K562 (cell line): ENCODE data around the gene LPIN3. TPM values are rescaled to one million over a fixed set of nuclear protein-coding genes. Genes with fewer than 3 reads are reported as not detected.

ENCODE experiments used
- BCOR ChIP-seq: fragments of 450-650 bp; IDR thresholded peaks from 2 replicates; pipeline ENCODE4 v1.6.1; 2016
- CCAR2 ChIP-seq: fragments of 200-400 bp; formaldehyde crosslinking; IDR thresholded peaks from 2 replicates; pipeline ENCODE4 v1.6.1; 2017; ENCODE audit warnings: mild to moderate bottlenecking, low read depth, low read length
- CREBBP ChIP-seq: IDR thresholded peaks from one replicate; pipeline ENCODE4 v1.6.1; 2012; ENCODE audit warnings: low read depth, mild to moderate bottlenecking, control low read depth, inconsistent platforms, low read length
- CTBP1 ChIP-seq: fragments of 450-650 bp; IDR thresholded peaks from 2 replicates; pipeline ENCODE4 v1.6.1; 2016; ENCODE audit warnings: borderline replicate concordance
- ELF1 ChIP-seq: fragments of 200-800 bp; sonication (Bioruptor generic); IDR thresholded peaks from 2 replicates; pipeline ENCODE4 v1.6.1; 2016; ENCODE audit warnings: missing genetic modification characterization, missing compliant biosample characterization
- GTF2F1 ChIP-seq: IDR thresholded peaks from 2 replicates; pipeline ENCODE4 v1.6.1; 2011; ENCODE audit warnings: low read depth, low read length, improper control_type of control experiment
- GTF3C2 ChIP-seq: IDR thresholded peaks from 3 replicates; pipeline ENCODE4 v1.6.1; 2011; ENCODE audit warnings: borderline replicate concordance, mild to moderate bottlenecking, moderate library complexity; ENCODE audit not compliant: insufficient read length; ENCODE audit errors: extremely low read depth
- ILK ChIP-seq: fragments of 450-650 bp; IDR thresholded peaks from 2 replicates; pipeline ENCODE4 v1.6.1; 2016; ENCODE audit warnings: missing genetic modification characterization, low read depth, mild to moderate bottlenecking, missing compliant biosample characterization, moderate library complexity, borderline replicate concordance
- MED1 ChIP-seq: sonication (generic); formaldehyde crosslinking; IDR thresholded peaks from 2 replicates; pipeline ENCODE4 v1.8.1; 2023; ENCODE audit warnings: missing genetic modification reagents, borderline replicate concordance
- NCOA1 ChIP-seq: fragments of 450-650 bp; IDR thresholded peaks from 2 replicates; pipeline ENCODE4 v1.6.1; 2016; ENCODE audit warnings: low read depth
- NEUROD1 ChIP-seq: fragments of 150-350 bp; IDR thresholded peaks from 2 replicates; pipeline ENCODE4 v1.6.1; 2014; ENCODE audit warnings: borderline replicate concordance, low read length, low read depth; ENCODE audit not compliant: partially characterized antibody
- NR4A1 ChIP-seq, 2 experiments: fragments of 250-450 bp in 1 of 2; fragments of 450-650 bp in 1 of 2; sonication (Bioruptor Pico) in 1 of 2; IDR thresholded peaks; 2 replicates each; pipeline versions ENCODE4 v1.4.0 to v1.6.1; 2016 to 2020; ENCODE audit warnings: mild to moderate bottlenecking in 2 of 2, missing compliant biosample characterization in 1 of 2, missing genetic modification characterization in 1 of 2, moderate library complexity in 1 of 2
- POLR2A ChIP-seq: fragments of 450-650 bp; conservative IDR thresholded peaks from 2 replicates; pipeline ENCODE4 v1.6.1; 2016
- POLR2G ChIP-seq: fragments of 200-400 bp; formaldehyde crosslinking; IDR thresholded peaks from 2 replicates; pipeline ENCODE4 v1.6.1; 2017; ENCODE audit warnings: low read depth, mild to moderate bottlenecking, antibody characterized with exemption, low read length, moderate library complexity
- POLR2H ChIP-seq: IDR thresholded peaks from 2 replicates; pipeline ENCODE4 v1.6.1; 2016; ENCODE audit warnings: missing genetic modification characterization, low read depth, mild to moderate bottlenecking, control low read depth, missing compliant biosample characterization, moderate library complexity
- RBBP5 ChIP-seq: fragments of 200-600 bp; sonication (generic); IDR thresholded peaks from 2 replicates; pipeline ENCODE4 v1.6.1; 2012; ENCODE audit warnings: borderline replicate concordance, mild to moderate bottlenecking, low read length, control low read depth, inconsistent platforms; ENCODE audit not compliant: insufficient read depth, poor library complexity, severe bottlenecking
- RCOR1 ChIP-seq, 2 experiments: IDR thresholded peaks; 2 replicates each; pipeline ENCODE4 v1.6.1; 2012; ENCODE audit warnings: low read depth in 2 of 2, low read length in 2 of 2, borderline replicate concordance in 1 of 2, improper control_type of control experiment in 1 of 2
- SIN3A ChIP-seq, 2 experiments: fragments of 150-350 bp in 1 of 2; IDR thresholded peaks; 2 replicates each; pipeline ENCODE4 v1.6.1; 2011 to 2016; ENCODE audit warnings: borderline replicate concordance in 2 of 2, low read depth in 2 of 2, low read length in 2 of 2, mild to moderate bottlenecking in 2 of 2, moderate library complexity in 2 of 2; ENCODE audit not compliant: control insufficient read depth in 1 of 2
- SMAD2 ChIP-seq: fragments of 150-350 bp; IDR thresholded peaks from 2 replicates; pipeline ENCODE4 v1.6.1; 2014; ENCODE audit warnings: low read depth, mild to moderate bottlenecking, low read length
- TAF1 ChIP-seq: IDR thresholded peaks from 2 replicates; pipeline ENCODE4 v1.6.1; 2011; ENCODE audit warnings: mild to moderate bottlenecking, low read length, moderate library complexity; ENCODE audit not compliant: insufficient read depth, control insufficient read depth, severe bottlenecking; ENCODE audit errors: extremely low read depth
- ZBTB34 ChIP-seq: fragments of 250-450 bp; sonication (Bioruptor Pico); IDR thresholded peaks from 2 replicates; pipeline ENCODE4 v1.8.0; 2021; ENCODE audit warnings: mild to moderate bottlenecking, moderate library complexity
- ZNF384 ChIP-seq: IDR thresholded peaks from 2 replicates; pipeline ENCODE4 v1.6.1; 2012; ENCODE audit warnings: low read depth, low read length, improper control_type of control experiment
- ZNF668 ChIP-seq: fragments of 250-450 bp; sonication (Bioruptor Pico); IDR thresholded peaks from 2 replicates; pipeline ENCODE4 v1.8.0; 2022; ENCODE audit warnings: mild to moderate bottlenecking, inconsistent platforms
- ZNF766 ChIP-seq: fragments of 200-800 bp; sonication (Bioruptor generic); conservative IDR thresholded peaks from 2 replicates; pipeline ENCODE4 v1.6.1; 2016; ENCODE audit warnings: missing genetic modification characterization, missing compliant biosample characterization
- polyA plus RNA-seq, 8 experiments: library from polyadenylated mRNA; depleted of rRNA in 4 of 8; stranded (reverse) in 5 of 8; unstranded in 3 of 8; fragments of >200 nt; fragmentation: Nextera tagmentation in 2 of 8; fragmentation: Illumina TruSeq in 1 of 8; extraction: Ambion mirVana in 2 of 8; extraction: Trizol in 1 of 8; gene quantifications; 2 replicates each; pipeline versions ENCODE4 v1.2.1 to v1.2.3, GENCODE V29; 2011 to 2014; ENCODE audit warnings: inconsistent platforms in 1 of 8, missing spikeins in 1 of 8
- total RNA-seq, 7 experiments: library from RNA; depleted of rRNA in 6 of 7; stranded (reverse); fragments of >200 nt in 6 of 7; fragmentation: Illumina TruSeq in 2 of 7; extraction: Trizol in 2 of 7; gene quantifications; 2 replicates each; pipeline versions ENCODE4 v1.2.1 to v1.2.3, GENCODE V29; 2011 to 2021; ENCODE audit warnings: low replicate concordance in 1 of 7

Gene LPIN3
- total and polyA plus RNA-seq, 9 of the 15 experiments (the other 6 are each of a cell fraction or from before 2014, with no cell fraction given), result 2.2 to 10.4 (median 5.9) TPM

GRCh38 chr20:41340327-41341055 is at the start of gene LPIN3 (continued):
- TF ChIP-seq NR4A1 (CRISPR knock-in tag; IDR thresholded peaks at IDR 0.05) (no peak), NR4A1 (tag; IDR thresholded peaks at IDR 0.05) (no peak), CTBP1 (peak; percentile 56; the same call in 1 of the 2 replicates), RBBP5 (no peak), CREBBP (no peak), ZNF384 (no peak), POLR2G (peak; percentile 88), TAF1 (peak; percentile 45), SIN3A (IDR thresholded peaks at IDR 0.05; ENCODE audit: borderline replicate concordance in 2 of 2, control insufficient read depth in 1 of 2, low read depth in 2 of 2, low read length in 2 of 2) (no peak; a peak in 1 of 4 replicates), POLR2A (peak; percentile 74), CCAR2 (no peak), BCOR (no peak), POLR2H (tag) (no peak), NCOA1 (no peak), GTF2F1 (no peak), ILK (no peak), SMAD2 (no peak), ZNF766 (CRISPR knock-in tag) (0 out of 2 replicates have a peak, but pooled peaks have one; percentile 16), ZNF668 (no peak), NEUROD1 (peak; percentile 39), ZBTB34 (CRISPR knock-in tag) (no peak), RCOR1 (IDR thresholded peaks at IDR 0.05; ENCODE audit: borderline replicate concordance in 1 of 2, low read depth in 2 of 2, low read length in 2 of 2) (peak in 1 of 2 experiments; percentile 13; a peak in 1 of 4 replicates), MED1 (no peak), ELF1 (tag) (peak; percentile 91), GTF3C2 (no peak)
